Right lobe of liver (tissue), 4 donors: ENCODE measurements around the gene ANKRD13A.

ENCODE experiments used
- CTCF ChIP-seq, 4 donors: fragments of 200-600 bp in 3 of 4; fragments of 450-650 bp in 1 of 4; IDR thresholded peaks; one replicate each; pipeline versions ENCODE4 v1.5.1 to v1.8.0; 2016 to 2022; ENCODE audit warnings: antibody characterized with exemption in 4 of 4, mild to moderate bottlenecking in 2 of 4
- POLR2A ChIP-seq: fragments of 450-650 bp; IDR thresholded peaks from one replicate; pipeline ENCODE4 v1.6.1; 2017; ENCODE audit warnings: antibody characterized with exemption, mild to moderate bottlenecking
- donor health status: DM: no; HTN: no; CAD: no.
- donor health status: DM: no; HTN: no; CAD: no.
- donor health status: DM: no; HTN: yes; CAD: no.

GRCh38 chr12:109993091-109993490 lies 6.1 kb upstream of the ANKRD13A start:
- TF ChIP-seq CTCF (IDR thresholded peaks at IDR 0.05) (no peak), POLR2A (no peak)
